ENCODE results near the gene CKMT2.

Gene CKMT2

GRCh38 chr5:81235287-81236072 is 2.4 kb downstream of the CKMT2 start:
- no peak overlapping the region for H3K4me3 ChIP-seq (replicated peaks in 1 of 2; ENCODE audit: low read depth in 2 of 2, low read length in 2 of 2)
- peak; percentile 12 to 44 for DNase-seq (ENCODE audit: low read depth in 2 of 2)
- no peak for TF ChIP-seq CTCF (IDR thresholded peaks at IDR 0.05; ENCODE audit: low read depth, low read length)

GRCh38 chr5:81238460-81238859 is 5.3 kb downstream of the CKMT2 start:
- no peak for TF ChIP-seq CTCF (IDR thresholded peaks at IDR 0.05; ENCODE audit: low read depth, low read length)
- DNase-seq (ENCODE audit: low read depth in 2 of 2): no peak
- H3K4me3 ChIP-seq (replicated peaks in 1 of 2; ENCODE audit: low read depth in 2 of 2, low read length in 2 of 2): no peak overlapping the region

GRCh38 chr5:81239613-81240012 is 6.5 kb downstream of the CKMT2 start:
- DNase-seq (ENCODE audit: low read depth in 2 of 2): no peak
- no peak overlapping the region for H3K4me3 ChIP-seq (replicated peaks in 1 of 2; ENCODE audit: low read depth in 2 of 2, low read length in 2 of 2)
- no peak for TF ChIP-seq CTCF (IDR thresholded peaks at IDR 0.05; ENCODE audit: low read depth, low read length)

GRCh38 chr5:81241001-81241400 is 7.9 kb downstream of the CKMT2 start:
- TF ChIP-seq CTCF (IDR thresholded peaks at IDR 0.05; ENCODE audit: low read depth, low read length): no peak
- no peak for DNase-seq (ENCODE audit: low read depth in 2 of 2)
- H3K4me3 ChIP-seq (replicated peaks in 1 of 2; ENCODE audit: low read depth in 2 of 2, low read length in 2 of 2): no peak overlapping the region

- no peak overlapping the region for H3K4me3 ChIP-seq (replicated peaks in 1 of 2; ENCODE audit: low read depth in 2 of 2, low read length in 2 of 2)
- no peak for DNase-seq (ENCODE audit: low read depth in 2 of 2)
- TF ChIP-seq CTCF (IDR thresholded peaks at IDR 0.05; ENCODE audit: low read depth, low read length): no peak
These were observed 9.0 kb downstream of the CKMT2 start for GRCh38 chr5:81241961-81242648.

- H3K4me3 ChIP-seq (replicated peaks in 1 of 2; ENCODE audit: low read depth in 2 of 2, low read length in 2 of 2): no peak overlapping the region
- peak; percentile 15 for TF ChIP-seq CTCF (IDR thresholded peaks at IDR 0.05; ENCODE audit: low read depth, low read length)
- peak in 1 of 2 donors; percentile 19 for DNase-seq (ENCODE audit: low read depth in 2 of 2)
These were observed 9.8 kb downstream of the CKMT2 start for GRCh38 chr5:81242906-81243436.
